ENCODE measurements around the gene SLC44A3.
"Not testable (repeated sequence)": the region's sequence is repeated elsewhere in the genome, so short reads cannot be mapped to it uniquely, and the experiment has no call there.

The SLC44A3 gene

DNA sequence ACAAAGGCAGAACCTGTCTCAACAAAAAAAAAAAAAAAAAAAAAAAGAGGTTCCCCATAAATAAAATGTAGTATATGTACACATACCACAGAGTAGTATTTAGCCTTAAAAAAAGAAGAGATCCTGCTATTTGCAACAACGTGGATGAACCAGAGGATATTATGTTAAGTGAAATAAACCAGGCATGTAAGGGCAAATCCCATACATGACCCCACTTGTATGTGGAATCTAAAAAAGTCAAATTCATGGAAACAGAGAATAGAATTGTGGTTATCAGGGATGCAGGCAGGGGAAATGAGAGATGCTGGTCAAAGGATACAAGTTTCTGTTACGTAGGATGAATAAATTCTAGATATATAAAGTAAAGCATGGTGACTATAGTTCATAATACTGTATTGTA, 16.7 kb downstream of the SLC44A3 start:
- DNase-seq (ENCODE audit: low read depth), result no peak

DNA sequence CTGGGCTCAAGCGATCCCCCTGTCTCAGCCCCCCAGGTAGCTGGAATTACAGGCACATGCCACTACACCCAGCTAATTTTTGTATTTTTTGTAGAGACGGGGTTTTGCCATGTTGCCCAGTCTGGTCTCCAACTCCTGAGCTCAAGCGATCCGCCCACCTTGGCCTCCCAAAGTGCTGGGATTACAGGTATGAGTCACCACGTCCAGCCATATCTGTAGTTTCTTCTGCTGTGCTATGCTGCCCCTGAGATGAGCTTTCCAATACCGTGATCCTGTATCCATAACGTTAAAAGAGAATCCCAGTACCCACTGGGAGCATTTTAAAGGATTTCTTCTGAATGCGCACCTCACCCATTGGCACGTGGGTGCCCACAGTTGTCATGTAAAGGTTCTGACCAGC, 20.2 kb downstream of the SLC44A3 start:
- not testable (repeated sequence) for DNase-seq (ENCODE audit: low read depth)

DNA sequence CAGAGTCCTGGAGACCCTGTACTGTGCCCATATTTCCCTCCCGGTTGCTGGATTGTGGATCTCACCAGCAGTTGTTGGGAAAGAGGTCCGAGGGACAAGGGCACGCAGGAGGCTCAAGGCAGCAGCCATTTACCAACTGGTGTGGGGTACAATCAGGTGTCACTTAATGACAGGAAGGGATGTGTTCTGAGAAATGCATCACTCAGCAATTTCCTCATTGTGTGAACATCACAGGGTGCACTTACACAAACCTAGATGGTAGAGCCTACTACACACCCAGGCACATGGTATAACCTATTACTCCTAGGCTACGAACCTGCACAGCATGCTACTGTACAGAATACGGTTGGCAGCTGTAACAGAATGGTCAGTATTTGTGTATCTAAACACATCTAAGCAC, 20.7 kb downstream of the SLC44A3 start:
- no peak for DNase-seq (ENCODE audit: low read depth)

DNA sequence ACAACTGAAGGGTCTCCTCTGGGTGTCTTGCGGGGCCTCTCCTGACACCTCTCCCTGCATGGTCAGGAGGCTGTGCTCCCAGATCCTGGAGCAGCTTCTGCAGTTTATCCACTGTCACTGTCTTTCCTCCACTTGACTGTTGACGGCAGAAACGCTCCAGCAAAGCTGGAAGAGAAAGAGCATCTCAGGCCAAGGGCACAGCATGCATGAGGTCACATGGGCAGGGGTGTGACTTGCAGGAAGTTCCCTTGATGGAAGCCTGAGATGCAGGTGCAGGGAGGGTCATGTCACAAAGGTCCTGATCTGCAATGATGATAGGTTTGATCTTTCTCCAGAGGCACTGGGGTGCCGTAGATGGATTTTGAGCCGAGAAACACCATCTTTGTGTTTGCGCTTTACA, 23.3 kb downstream of the SLC44A3 start:
- no peak for DNase-seq (ENCODE audit: low read depth)

DNA sequence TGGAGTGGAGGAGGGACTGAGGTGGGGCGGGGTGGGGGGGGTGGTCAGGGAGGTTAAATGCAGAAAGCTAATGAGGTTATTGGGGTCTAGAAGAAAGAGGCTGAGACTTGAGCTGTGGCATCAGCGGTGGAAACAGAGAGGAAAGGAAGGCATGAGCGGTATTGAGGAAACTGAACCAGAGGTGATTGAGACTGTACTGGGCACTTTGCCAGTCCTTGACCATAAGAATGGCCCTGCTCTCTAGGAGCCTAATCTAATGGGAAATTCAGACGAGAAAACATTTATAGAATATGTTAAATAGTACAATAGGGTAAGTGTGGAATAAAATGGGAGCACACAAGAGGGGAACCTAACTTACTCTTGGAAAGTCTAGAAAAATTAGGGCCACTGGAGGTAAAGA, 23.7 kb downstream of the SLC44A3 start:
- DNase-seq (ENCODE audit: low read depth), result no peak

DNA sequence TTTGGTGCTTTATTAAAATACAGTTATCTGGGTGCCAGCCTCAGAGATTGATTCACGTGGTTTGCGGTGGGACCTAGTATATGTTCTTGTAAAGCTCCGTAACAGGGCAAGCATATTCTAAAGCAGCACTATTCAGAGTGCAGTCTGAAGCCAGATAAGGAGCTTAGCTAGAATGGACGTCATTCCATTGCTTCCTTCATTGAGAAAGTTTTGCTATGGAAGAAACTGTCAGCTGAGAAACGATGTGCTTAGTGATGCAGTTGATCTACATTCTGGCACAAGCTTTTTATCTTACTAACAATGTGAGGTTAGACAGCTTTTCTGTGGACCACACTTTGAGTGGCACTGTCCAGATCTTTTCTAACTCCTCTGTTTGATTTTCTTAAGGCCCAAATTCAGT, 26.2 kb downstream of the SLC44A3 start:
- DNase-seq (ENCODE audit: low read depth), result no peak

DNA sequence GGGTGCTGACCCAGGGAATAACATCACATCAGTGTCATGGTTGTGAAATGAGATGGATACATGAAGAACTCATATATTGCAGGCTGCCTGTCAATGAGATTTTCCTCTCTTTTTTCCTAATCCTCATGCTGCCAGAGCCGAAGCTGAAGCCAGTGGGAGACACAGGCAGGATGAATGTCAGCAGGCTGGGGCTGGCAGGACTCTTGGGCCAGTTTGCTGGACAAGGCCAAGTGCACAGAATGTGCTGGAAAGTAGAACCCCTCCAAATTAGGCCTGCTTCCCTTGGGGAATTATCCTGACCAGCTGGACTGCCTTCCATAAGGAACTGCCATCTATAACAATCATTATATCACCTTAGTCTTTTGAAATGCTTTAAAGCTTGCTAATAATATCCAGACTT, 31.4 kb downstream of the SLC44A3 start:
- DNase-seq (ENCODE audit: low read depth), result no peak

DNA sequence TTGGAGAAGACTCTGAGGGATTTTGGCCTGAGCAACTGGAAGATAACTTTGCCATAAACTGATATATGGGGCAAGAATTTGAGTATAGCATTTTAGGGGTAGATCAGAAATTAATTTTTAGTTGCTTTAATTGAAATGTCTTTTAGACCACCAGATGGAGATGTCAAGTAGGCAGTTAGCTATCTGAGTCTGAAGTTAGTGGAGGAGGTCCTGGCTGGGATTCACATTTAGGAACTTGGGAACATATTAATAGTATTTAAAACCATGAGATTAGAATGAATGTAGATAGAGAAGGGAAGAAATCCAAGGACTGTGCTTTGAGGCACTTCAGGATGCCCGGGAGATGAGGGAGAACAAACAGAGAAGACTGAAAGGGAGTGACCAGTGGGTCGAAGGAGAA, 32.6 kb downstream of the SLC44A3 start:
- DNase-seq (ENCODE audit: low read depth), result no peak

DNA sequence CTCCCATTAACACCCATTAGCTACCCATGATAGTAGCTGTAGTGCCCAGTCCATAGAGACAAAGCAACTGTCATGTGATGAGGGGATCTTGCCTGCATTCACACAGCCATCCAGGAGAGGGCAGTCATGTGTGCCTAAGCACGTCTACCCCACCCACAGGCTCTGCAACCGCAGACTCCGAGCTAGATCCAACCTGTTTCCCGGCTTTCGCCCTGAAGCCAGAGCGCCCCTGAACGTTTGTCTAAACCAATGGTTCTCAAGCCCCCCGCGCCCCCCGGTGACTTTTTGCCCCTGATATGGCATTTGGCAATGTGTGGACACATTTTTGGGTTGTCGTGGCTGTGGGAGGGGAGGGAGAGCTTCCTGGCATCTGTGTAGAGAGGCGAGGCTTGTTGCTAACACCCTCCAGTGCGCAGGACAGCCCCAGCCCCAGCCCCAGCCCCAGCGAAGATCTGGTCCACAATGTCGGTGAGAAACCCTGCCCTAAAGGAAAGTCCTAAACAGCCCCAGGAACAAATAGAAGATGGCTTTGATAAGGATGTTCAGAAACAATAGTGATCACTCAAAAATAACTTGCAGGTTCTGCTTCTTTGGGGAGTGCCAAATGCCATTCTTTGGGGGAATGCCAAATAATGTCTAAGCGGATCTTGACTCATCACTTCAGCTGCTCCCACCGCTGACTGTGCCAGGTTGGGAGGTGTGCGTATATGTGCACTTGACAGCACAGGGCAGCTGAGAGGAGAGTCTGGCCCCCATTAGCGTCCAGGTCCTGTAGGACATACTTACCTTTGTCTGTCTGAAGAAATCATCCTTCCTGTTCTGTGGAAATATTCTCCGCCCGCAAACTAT, 34.5 kb downstream of the SLC44A3 start:
- DNase-seq (ENCODE audit: low read depth), result peak; percentile 54

DNA sequence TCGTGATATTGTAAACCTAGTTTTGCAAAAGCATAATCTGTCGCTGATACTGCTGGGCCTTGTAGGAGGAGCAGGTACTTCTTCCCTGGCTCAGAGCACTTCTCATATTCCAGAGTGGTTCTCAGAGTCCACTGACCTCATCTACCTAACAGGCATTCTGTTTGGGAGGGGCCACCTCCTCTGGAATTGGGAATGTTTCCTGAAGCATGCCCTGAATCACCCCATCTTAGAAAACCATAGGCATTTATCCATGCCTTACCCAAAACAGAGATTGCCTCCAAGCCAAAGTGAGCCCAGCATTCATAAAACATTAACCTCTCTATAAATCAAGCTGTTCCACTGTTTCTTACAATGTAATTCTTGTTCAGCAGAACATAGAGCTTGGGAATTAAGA, 35.1 kb downstream of the SLC44A3 start:
- DNase-seq (ENCODE audit: low read depth), result no peak

DNA sequence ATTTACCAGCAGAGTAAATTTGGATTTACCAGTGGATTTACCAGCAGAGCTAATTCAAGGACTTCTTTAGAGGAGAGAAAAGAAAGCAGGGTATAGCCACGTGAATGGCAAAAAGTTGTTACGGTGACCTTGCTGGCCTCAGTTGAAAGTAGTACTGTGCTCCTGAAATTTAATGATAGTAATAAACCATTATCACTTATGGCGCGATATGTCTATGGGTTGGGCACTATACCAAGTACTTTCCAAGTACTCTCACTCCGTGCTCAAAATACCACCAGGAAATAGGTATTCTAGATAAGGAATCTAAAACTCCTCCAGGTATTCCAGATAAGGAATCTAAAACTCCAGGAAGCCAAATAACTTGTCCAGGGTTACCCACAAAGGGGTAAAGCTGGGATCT, 35.8 kb downstream of the SLC44A3 start:
- no peak for DNase-seq (ENCODE audit: low read depth)

DNA sequence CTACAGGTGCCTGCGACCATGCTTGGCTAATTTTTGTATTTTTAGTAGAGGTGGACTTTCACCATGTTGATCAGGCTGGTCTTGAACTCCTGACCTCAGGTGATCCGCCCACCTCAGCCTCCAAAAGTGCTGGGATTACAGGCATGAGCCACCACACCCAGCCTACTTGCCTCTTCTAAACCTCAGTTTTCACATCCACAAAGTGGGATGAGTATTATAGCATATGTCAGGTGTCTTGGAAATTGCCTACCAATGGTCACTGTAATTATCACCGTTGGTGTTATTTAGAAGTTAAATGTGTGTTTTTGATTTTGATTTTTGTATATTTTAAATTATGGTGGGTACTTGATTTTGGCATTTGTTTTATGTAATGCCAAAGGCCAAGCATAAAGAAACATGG, 36.7 kb downstream of the SLC44A3 start:
- no peak for DNase-seq (ENCODE audit: low read depth)

DNA sequence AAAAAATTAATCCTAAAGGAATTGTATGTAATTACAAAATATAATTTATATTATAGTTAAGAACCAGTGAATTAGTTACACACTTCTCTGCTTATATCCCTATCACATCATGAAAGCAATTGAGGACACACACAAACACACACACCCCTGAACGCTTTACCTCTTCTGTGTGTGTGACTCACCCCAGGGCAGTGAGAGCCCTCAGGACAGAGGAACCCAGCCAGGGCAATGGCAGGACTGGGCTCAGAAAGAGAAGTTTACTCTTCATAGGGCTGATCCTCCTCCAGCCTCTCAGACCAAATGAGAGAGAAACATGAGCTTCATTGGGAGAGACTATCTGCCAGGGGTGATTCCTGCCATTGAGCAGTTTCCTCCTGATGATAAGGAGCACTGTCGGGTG, 38.1 kb downstream of the SLC44A3 start:
- DNase-seq (ENCODE audit: low read depth), result no peak

DNA sequence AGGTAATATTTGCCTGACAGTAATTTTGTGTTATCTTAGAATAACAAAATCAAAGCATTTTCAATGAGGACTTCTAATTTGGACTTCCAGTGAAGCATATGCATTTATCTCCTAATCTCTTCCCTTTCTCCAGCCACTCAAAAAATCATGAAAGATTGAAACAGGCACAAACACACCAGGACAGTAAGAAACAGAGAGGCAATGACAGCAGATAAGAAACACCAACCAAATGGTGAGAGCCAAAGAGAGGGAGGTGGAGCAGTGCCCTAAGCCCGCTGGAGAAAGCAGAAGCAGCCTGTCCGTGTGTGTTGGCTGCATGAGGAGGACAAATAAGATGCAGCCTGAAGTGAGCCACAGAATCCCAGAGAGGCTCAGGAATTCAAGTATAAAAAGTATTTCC, 39.0 kb downstream of the SLC44A3 start:
- DNase-seq (ENCODE audit: low read depth), result no peak

DNA sequence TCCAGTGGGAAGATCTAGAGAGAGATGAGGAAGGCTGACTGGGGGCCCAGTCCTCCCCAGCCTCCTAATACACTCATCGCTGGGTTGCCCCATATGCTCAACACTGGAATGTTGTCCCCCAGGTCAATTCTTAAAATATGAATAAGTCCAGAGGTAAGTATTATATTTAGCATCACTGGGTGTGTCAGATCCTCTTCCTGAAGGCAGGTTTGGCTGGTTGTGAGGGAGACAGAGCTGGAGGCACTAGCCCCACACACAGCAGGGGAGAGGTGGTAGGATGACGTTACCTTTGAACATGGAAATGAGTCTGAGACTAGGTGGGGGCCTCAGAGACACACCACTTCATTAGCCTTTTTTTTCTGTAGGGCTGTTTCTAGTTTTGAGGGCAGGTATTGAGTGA, 42.6 kb downstream of the SLC44A3 start:
- no peak for DNase-seq (ENCODE audit: low read depth)

DNA sequence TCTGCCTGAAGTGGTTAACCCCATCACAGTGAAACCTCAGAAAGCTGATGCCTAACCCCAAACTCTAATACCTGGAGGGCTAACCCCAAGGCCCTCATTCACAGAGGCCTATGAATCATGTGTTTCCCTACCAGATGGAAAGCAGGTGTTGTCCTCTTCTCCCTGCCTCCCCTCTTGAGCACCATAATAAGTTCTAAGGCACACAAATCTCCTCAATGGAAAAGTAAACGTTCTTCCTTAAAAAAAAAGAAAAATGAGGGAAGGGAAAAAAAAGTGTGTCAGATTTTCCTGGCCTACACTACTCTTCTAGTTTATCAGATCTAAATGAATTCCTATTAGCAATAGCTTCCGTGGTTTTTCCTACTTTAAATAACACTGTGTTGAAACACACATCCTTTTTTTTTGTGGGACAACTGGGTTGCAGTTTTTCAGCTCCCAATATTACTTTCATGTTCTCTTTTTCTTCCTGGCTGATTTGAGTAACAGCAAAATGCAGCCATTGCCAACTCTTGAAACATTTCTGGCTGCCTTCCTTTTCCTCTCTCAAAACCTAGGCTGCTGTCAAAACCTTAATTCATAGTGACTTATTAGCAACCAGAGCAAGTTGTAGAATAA, 43.2 kb downstream of the SLC44A3 start:
- no peak for DNase-seq (ENCODE audit: low read depth)

DNA sequence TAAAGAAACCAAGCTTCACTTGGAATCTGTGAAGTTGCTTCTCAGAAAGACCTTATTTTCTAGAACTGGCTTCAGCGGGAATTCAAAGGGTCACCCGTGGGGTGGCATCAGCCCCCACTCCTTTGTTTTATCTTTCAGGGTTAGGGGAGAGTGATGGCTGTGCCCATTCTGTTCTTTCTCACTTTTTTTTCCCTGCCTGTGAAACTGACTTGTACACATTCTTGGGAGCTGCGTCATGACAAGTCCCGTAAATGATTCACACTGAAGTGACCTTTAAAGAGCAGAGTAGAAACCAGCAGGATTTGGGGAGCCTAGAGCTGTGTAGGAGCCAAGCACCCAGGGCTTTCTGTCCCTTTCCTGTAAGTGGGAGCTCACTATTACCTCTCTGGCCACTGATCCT, 43.8 kb downstream of the SLC44A3 start:
- DNase-seq (ENCODE audit: low read depth), result no peak

DNA sequence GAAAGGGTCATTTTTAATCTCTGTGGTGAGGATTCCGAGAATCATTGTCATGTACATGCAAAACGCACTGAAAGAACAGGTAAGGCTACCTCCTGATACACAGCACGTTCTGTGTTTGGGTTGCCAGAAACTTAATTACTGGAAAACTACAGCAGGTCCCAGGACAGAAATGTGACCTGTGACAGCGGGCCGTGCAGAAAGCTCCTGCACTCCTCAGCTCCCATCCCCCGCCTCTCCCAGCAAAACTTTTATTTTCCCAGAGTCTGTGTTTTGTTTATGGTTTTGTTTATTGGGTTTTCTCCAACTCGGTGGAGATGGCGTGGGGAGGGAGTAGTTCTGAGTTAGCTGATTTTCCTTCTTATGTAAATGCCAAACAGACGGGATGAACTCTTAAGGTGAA, 44.7 kb downstream of the SLC44A3 start:
- DNase-seq (ENCODE audit: low read depth), result no peak

DNA sequence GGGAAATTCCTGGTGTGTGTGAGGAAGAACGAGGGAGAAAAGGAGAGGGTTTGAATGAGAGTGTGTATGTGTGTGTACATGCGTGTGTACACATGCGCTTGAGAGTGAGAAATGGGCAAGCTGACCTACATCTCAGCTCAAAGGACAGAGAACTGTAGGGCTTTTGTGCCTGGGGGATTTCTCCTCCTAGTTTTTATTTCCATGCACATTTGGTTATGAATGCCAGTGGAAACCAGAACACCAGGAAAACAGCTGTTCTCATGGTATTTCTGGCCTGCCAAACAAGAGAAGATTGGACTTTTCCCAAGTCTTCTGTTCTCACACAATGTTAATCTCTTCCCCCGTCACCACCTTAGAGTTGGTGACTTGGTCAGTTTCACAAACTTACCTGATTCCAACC, 45.2 kb downstream of the SLC44A3 start:
- DNase-seq (ENCODE audit: low read depth), result no peak

DNA sequence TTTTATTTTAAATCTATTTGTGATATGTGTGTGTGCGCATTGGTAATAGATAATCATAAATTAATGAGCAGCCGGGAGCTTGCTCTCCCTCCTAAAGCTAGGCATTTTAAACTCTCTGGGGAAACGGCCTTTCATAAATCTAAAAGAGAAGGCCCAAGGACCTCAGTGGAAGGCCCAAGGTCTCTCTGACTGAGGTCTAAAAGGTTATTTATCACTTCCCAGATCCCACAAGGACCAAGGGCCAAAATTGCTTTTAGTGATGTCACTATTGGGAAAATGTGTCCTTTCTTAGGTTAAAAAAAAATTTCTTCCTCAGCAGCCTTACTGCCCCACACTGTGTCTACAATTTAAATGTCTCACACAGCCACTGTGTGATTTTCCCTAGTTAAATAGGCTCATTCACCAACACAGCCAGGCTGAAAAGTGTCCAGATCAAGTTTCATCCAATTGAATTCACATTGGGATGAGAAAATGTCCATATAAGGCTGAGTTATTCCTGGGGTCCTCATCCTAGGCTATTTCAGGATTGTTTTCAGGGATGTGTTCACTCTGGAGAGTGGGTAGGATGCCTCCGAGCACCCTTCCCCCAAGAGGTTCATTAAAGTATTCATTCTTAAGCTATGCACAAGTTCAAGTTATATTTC, 46.1 kb downstream of the SLC44A3 start:
- no peak for DNase-seq (ENCODE audit: low read depth)

DNA sequence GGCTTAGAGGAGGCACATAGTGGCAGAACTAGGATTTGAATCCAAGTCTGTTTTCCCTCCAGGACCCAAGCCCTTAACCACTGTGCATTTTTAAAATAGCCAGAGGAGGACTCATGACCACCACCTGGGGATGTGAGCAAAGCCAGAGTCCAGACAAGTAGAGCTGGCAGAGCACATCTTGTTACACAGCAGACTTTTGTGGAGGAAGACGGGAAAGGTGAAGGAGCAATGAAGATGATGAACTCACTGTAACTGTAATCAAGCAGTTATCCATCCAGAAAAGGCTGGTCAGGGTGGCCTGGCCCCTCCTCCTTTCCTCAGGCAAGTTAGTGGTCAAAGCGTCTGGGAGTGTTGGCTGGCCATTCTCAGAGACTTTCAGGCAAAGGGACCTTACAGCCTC, 50.9 kb downstream of the SLC44A3 start:
- DNase-seq (ENCODE audit: low read depth), result no peak

DNA sequence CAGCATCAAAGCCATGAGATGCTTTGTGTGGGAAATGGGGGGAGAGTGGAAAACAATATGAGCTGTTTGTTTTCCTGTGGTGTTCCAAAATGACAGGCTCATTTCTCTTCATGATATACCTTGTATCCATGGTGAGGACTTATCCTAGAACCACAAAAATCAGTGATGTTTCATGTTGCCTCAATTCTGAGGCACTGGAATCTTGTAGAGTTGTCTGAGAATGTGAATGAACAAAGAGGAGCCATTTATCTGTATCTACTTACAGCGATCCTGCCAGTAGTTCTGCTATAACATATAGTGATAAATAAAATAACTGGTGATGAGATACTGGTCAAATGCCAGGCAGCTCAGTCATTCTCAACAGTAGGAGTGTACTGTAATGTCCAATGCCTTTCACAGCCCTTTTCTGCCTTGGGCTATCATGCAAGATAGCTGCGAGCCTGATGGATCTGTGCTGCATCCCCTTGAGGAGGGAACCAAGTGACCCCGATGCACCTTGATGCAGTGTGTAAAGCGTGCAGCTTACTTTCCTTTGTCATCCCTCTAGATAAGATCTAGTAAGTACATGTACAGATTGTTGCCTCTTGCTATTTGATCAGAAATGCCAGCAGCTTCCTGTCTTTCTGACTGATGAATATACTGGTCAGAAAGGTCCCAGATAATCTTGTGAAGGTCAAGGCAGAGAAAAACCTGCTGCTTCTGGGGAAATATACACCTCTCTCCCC, 52.8 kb downstream of the SLC44A3 start:
- no peak for DNase-seq (ENCODE audit: low read depth)
